HG02852 (cell line): ENCODE measurements around the gene KRT6A.

Experiments
- ATAC-seq: cut with Tn5 transposase; IDR thresholded peaks from one replicate; pipeline ENCODE4 v1.9.1; 2021; ENCODE audit warnings: mild to moderate bottlenecking, moderate library complexity; ENCODE audit not compliant: unreplicated experiment

Gene KRT6A

DNA sequence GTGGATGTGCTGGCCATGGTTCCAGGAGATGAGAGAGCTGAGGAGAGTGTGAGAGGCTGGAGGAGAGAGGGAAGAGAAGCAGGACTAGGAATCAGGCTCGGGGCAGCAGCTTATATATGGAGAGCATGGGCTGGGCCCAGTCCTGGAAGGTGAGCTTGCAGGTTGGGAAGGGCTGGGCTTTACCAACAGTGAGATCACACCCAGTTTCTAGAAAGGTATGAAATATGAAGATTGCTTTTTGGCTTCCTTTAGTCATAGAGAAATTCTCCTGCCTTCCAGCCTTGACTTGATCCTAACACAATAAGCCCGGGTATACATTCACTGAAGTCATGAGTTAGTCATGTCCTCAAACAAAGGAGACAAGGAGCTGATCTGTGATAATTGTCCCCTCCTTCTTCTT lies at the start of gene KRT6A:
Gene KRT6A (minus strand): TSS at position 86 of the 400 bp plus-strand sequence. CDS start 69 bp downstream, at position 17.
- no peak for ATAC-seq

DNA sequence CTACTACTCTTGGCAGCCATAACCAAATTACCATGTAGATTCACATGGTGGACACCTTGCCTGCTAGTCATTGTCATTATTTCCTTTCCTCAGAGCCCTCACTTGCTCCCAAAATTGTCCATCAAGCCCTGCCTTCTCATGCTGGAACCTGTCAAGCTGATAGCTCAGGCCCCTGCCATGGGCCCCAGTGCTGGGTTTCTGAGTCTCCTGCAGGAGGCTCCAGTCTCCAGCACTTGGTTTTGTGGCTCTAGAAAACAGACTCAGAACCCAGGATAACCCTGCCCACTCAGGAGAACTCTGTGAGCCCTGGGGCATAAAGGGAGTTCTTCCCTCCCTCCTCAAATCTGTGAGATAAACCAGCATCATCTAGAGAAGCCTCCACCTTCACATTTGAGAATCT lies 49.1 kb upstream of the KRT6A start:
- no peak for ATAC-seq

DNA sequence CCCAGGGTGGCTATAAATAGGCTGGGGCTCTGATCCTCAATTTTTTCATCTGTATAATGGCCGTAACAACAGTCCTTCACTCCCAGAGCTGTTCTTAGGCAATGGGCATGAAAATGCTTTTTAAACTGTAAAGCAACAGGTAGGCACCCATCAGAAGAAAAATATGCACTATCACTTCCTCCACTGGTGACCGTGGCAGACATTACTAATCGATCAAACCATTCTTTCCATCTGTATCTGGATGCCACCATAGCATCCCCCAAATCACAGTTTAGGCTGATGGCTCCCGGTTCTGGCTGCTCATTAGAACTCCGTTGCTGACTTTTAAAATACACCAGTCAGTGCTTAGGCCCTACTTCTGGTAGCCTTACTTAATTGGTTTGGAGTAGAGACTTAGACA lies 48.7 kb upstream of the KRT6A start:
- no peak for ATAC-seq

DNA sequence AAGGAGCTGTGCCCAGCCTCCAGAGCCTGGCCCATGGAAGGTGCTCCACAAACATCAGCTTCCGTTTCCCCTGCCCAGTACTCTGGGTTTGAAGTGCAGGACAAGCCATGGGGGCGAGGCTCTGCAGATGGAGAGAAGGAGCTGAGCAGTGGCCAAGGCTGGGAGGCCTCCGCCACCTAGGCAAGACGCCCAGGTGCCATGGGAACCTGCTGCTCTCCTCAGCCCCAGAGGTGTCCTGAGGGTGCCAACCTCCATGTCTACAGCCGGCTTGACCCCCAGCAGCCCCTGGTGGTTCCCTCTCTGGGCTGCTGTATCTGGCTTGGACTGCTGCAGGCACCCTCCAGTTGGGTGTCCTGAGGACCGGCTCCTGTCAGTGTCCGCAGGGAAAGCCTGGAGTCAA lies 47.5 kb upstream of the KRT6A start:
- no peak for ATAC-seq

DNA sequence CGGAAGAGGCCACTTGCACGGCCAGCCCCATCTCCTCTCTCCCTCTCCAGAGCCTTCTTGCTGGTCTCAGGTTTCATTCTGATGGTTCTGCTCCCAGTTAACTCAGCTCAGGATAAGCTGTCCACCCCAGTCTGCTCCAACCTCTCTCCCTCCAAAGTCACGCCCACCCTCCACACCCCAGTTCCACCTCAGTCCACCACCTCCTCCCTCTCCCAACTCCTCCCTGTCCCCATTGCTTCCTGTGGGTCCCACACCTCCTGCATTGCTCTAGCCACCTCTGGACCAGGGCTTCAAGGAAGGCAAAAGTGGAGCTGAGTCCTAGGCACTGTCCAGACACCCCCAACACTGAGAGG lies 46.7 kb upstream of the KRT6A start:
- no peak for ATAC-seq

DNA sequence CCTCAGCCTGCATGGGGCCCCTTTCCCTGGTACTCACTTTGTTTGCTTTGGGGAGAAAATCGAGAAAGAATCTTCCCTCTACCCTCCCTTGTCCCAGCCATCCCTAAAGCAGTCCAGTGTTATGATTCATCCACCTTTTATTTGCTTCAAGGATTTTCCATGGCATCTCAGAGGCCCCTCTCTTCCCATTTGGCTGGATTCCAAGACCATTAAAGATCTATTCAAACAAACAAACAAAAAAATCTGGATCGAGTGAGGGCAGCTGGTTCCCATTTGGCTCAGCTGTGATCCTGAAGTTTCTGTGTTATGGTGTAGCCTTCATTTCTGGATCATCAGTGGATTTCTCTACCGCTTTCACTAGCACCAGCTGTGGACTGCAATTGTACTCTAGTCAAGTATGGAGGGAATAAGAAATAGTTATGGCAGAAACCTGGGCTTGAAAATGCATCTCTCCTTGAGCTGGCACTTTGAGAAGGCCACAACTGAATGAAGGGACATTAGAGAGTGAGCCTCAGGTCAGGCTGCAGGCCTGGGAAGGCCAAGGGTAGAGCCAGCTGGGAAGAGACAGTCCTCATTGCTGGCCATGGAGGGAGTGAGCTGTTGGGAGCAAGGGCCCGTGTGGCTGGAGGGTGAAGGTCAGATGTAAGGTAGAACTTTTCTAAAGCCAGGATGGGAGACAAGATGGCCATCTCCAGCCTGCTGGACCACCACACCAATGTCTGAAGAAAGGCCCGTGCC lies 46.2 kb upstream of the KRT6A start:
- ATAC-seq, result no peak

DNA sequence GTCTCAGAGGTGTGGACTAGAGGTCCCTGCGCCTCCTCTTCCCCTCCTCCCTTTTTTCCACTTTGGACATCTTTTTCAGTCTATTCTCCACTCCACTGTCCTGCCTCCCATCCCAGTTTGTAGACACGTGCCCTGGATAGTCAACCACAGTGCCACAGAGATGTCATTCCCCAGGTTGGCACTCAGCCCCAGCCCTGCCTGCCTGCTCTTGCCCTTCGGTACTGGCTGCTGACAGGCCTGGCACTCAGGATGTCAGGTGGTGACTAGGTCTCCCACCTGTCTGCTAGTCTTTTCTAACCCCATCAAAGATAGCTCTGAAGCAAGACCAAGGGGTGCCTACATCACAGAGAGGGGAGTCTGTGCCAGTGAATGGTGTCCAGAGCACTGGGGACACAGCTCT lies 44.0 kb upstream of the KRT6A start:
- no peak for ATAC-seq

DNA sequence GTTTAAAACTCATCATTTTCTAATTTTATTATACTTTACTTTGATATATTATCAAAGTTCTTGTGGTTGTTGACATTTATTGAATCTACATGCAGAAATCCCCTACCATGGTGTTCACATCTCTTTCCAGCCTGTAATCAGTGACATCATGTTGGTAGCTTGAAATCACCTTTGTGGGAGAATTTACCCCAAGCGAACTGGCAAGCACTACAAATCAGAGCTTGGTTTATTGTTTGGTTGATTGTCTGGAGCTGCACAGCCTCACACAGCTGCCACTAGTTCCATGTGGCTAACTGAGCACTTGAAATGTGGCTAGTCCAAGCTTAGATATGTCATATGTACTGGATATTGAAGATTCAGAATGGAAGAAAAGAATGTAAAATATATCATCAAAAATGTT lies 42.5 kb upstream of the KRT6A start:
- ATAC-seq, result no peak

DNA sequence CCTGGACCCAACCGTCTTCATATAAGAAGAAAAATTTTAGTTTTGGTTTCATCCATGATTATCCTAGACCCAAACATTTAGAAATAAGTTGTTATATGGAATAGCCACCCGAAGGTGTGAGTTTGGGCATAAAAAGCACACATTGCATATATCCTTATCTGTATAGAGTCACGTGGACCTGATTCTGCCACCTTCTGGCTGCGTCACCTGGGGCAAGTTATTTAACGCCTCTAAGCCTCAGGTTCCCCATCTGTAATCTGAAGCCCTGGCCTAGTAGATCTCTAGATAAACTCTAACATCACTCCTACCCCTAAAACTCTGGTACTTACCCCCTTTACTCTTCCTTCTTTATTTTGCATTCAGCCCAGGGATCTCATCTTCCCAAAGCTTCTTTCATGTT lies 41.4 kb upstream of the KRT6A start:
- no peak for ATAC-seq

DNA sequence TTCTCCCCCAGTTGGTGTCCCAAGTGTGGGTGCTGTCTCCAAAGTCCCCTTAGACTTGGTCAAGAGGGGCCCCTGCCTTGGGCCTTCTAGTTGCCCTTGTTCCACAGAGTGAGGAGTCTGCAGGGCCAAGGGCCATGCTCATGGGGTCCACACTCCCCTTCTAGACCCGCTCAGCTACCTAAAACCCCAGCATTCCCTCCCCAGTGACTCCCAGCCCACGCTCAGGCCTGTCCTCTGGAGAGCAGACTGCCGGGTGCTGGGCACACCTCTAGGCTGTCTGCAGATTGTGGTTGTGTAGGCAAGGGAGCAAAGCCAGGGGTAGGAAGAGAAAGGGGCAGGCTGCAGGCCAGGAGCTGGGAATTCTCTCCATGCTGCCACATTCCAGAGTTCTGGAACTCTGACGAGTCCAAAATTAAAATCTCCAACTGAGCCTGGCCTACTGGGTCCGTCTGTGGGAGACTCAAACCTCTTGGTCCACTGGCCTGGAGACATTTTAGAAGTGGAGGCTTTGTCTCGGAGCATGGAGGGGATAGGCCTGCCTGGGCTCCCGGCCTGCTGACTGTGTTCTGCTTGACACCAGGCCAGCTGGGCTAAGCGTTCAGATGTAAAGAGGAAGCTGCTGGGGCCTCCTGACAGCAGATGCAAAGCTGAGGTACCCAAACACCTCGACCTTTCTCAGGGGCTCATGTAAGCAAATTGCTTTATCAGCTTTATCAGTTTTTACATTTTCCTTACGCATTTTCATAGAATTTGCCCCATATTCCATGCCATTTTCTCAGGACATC lies 40.8 kb upstream of the KRT6A start:
- ATAC-seq, result no peak

DNA sequence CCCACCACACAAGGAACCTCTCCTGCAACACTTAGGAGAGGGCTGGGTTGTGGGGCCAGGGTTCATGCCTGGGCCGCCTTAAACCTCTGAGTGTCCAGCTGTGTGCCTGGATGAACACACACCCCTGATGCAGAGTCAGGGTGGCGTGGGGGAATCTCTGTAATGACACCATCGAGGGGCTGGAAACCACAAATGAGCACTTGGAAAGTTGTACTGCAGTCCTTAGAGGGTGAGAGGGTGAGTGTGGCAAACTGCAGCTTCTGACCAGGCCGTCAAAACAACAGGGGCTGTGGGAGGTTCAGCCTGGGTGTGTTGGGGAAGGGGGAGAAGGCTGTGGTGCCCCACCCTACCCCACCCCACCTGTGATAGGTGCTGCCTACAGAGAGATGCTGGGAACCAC lies 39.6 kb upstream of the KRT6A start:
- ATAC-seq, result no peak

DNA sequence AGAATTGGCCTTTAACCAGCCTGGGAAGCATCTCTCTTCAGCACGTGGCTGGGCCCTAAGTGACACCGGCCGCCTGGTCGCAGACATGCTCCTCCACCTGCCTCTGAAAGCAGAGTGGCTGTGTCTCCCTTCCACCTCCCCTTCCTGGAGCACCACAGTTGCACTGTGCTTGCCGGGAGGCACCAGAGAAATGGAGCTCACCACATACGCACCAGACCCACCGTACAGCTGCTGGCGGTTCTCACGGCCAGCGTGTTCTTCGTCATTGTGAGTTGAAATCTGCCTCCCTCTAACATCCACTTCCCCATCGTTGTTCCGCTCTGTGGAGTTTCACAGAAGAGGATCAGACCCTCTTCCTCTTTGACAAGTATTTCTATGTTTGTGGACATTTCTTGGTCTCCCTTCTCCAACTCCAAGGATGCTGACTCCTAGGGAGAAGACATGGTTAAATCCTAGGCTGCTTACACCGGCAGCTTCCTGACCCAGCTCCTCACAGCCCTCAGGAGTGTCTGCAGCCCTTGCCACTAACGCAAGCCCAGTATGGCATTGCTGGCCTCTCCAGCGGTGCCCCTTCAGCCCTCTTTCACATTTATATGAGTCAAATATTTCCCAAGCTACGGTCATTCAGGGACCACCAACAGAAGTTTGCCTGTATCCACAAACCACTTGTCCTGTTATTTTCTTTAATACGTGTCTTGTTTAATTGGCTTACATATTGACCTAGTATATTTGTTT lies 38.7 kb upstream of the KRT6A start:
- no peak for ATAC-seq

DNA sequence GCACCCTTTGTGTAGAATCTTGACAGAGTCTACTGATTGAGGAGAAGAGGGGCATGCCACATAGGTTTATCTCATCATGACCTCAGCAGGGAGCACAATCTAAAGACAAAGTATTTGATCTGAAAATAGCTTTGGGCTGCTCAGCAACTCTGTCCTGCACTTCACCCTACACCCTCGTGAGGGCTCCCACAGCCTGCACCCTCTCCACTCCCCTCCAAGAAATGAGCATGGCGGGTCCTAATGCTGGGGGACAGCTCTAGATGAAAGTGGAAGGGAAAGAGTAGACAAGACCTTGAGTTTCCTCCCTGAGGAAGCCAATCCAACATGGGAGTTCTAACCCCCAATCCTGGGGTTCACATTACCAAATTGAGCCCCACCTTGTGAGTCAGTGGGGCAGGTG lies 37.8 kb upstream of the KRT6A start:
- no peak for ATAC-seq

DNA sequence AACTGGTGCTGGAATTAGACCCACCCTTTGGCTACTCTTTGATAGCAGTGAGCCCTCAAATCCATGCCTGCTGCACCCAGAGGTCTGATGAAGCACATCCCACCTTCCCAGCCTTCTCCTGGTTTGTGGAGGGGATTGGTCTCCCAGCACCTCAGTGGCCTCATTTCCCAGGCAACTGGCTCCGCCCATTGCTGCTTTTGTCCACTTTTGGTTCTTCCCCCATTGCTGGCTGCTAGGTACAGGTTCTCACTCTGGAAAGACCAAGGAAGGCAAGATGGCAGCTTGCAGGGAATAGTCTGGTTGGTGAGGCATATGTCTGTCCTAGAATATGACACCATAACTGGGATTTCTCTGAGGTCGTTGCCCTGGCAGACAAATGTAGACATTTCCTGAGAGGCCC lies 37.3 kb upstream of the KRT6A start:
- no peak for ATAC-seq

DNA sequence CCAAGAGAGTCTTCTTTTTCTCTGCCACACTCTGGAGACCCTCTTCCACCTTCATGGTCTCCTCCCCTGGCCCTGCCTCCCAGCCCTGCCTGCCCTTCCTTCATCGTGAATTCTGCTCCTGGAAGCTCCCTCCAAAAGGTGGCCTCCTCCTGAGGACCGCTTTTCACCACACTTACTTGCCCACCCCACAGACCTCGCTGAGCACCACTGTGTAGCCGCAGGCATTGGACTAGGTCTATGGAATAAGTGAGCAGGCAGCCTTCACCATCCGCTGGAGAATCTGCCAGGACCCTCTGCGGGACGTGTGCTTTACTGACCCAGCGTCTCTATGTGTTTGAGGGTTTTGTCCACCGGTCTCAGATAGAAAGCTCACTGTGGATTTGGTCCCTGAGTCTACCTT lies 36.8 kb upstream of the KRT6A start:
- ATAC-seq, result no peak

DNA sequence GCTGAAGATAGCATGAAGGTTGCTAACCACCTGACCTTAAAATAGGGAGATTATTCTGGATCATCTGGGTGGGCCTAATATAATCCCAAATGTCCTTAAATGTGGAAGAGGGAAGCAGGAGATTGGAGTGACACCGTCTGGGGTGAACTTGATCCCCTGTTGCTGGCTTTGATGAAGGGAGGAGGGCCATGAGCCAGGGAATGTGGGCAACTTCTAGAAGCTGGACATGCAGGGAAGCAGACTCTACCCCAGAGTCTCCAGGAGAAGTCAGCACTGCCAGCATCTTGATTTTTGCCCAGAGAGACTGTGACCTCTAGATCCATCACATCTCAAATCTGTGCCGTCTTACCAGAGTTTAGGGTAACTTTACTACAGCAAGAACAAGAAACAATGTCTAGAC lies 36.4 kb upstream of the KRT6A start:
- ATAC-seq, result no peak

DNA sequence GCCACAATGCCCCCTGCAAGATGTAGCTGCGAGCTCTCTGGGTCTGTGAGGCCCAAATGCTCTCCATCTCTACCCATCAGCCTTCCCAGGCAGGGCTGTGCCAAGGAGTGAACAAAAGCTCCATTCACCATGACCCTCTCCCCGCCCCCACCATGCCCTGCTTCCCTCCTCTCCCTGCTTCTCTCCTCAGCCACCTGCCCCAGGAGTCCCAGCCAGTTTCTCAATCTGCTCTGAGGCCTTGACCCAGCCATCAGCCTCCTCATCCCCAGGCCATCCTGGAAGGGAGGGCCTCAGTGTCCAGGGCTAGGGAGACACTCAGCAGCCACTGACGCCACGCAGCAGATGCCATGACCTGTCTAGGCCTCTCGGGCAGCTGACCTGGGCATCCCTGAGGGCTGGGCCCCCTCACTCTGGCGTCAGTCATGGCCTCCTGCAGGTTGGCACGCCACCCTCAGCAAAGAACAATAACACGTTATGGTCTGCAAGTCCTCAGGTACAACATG lies 35.6 kb upstream of the KRT6A start:
- no peak for ATAC-seq

DNA sequence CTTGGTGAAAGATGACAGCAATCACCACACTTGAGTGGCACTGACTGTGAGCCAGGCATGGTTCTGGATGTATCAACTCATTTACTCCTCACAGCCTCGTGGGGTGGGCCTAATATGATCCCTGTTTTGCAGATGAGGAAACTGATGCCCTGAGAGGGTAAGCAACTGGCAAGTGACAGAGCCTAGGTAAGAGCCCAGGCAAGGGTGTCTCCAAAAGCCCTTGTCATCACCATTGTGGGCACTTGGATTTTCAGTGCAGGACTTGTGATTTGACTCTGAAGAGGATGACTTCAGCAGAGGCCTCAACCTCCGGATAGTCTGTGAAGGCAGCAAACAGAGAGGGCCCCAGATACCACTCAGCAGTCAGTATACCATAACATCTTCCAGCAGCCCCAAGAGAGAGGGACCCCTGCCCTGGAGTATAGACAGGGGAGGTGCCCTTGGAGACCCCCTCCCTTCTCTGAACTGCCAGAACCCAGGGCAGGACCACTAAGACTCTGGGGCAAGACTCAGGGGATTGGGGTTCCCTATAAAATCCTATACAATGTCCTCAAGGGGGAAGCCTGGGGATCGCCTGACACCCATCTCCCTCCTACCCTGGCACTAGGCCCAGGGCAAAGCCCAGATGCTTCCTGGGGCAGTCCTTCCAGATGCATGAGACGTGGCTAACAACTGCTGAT lies 34.2 kb upstream of the KRT6A start:
- ATAC-seq, result no peak

DNA sequence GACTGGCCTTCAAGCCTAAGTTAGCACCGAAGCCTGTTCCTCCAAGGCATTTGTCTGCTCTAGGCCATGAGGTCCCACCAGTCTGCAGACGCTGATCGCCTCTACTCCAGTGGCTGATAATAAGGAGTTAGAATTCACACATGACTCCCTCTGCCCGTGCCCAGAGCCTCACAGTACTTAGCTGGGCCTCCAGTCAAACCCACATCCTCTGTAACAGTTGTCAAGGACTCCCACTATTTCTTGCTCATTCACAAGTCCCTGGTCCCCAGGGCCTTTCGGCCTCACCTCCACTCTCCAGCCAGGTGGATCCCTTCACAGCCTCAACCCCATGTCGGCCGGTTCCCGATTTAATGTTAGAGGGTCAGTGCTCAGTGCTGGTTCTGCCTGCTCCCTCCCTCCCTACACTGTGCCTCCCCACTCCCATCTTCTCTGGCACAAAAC lies 33.5 kb upstream of the KRT6A start:
- no peak for ATAC-seq

DNA sequence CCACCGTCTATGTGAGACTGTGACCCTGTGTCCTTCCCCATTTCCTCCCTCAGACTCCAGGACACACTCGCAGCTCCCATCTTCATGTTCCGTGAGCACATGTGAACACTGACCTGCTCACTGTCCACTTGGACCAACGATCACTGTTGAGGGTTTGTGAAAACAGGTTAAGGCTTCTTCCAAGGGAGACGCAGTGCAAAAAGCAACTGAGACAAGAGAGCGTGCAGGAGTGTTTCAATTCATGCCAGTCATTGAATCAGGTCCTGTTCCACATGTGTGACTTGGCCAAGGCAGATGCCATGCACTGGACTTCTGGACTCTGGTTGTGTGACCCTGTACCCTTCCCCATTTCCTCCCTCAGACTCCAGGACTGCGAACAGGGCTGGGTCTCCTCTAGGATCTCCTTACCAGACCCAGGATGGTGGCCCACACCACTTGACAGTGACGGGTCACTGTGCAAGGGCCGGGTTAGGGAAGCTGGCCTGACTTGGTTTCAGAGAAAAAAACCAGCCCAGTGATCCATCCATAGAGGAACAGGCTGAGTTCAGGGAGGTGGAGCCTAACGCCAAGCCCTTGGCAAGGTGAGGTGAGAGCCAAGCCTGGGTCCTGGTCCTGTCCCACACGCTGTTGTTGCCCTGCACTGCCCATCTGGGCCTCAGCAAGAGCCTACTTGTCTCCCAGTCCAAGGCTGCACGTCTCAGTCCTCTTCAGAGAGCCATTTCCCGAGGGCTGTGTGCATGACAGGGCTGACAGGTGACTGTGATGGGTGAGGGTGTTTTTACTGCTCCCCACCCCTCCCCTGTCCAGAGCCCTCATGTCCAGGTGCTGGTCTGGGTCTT lies 32.8 kb upstream of the KRT6A start:
- ATAC-seq, result no peak
